CD8-positive, alpha-beta memory T cell (primary cell): ENCODE results near the gene FAM135A. TPM values are rescaled to one million over a fixed set of nuclear protein-coding genes. Genes with fewer than 3 reads are reported as not detected.

ENCODE experiments used
- polyA plus RNA-seq: library from polyadenylated mRNA; unstranded; fragments of 300-500 nt; fragmentation: Illumina TruSeq; gene quantifications from one replicate; pipeline ENCODE4 v1.2.3, GENCODE V29; 2021
- total RNA-seq, 2 experiments: library from RNA; stranded (reverse); gene quantifications; one replicate each; pipeline ENCODE4 v1.2.3, GENCODE V29; 2021

Gene FAM135A
- total and polyA plus RNA-seq, 3 experiments from 2014 or later: 3.0 to 5.8 (median 5.7) TPM

Other genes starting within 250 kb of the FAM135A start
- gene COL9A1, start 110.4 kb upstream of the FAM135A start, total RNA-seq: not detected
- gene COL9A1, start 110.4 kb upstream of the FAM135A start, polyA plus RNA-seq: not detected
- gene SDHAF4, start 153.4 kb downstream of the FAM135A start, total RNA-seq: 10 to 100 TPM; 10.1 to 10.9 TPM
- gene SDHAF4, start 153.4 kb downstream of the FAM135A start, polyA plus RNA-seq: 7.9 TPM